HTR-8/SVneo (cell line): ENCODE measurements around the gene GLIPR1.

Experiments used
- DNase-seq: peaks from one replicate; pipeline ENCODE4 v3.0.0; 2011; ENCODE audit warnings: low spot score, mixed read lengths; ENCODE audit not compliant: insufficient read length
- FAIRE-seq: peaks from 2 replicates; lab custom pipeline; 2011; peaks lifted over from hg19 to GRCh38; lab: Jason Lieb, UNC

The GLIPR1 gene

GRCh38 chr12:75553398-75553797, 72.8 kb downstream of the GLIPR1 start:
- DNase-seq, result no peak
- no peak for FAIRE-seq
